Adrenal gland (tissue), 5 donors: ENCODE measurements around the gene UBR3.

Experiments
- CTCF ChIP-seq, 6 experiments: fragments of 450-650 bp in 4 of 6; fragments of 200-600 bp in 2 of 6; sonication (generic) in 1 of 6; IDR thresholded peaks; 1 replicate in 5 of 6; 2 replicates in 1 of 6; pipeline versions ENCODE4 v1.5.1 to v1.8.0; 2016 to 2021; ENCODE audit warnings: antibody characterized with exemption in 6 of 6, mild to moderate bottlenecking in 2 of 6, moderate library complexity in 1 of 6
- POLR2A ChIP-seq, 2 donors: fragments of 450-650 bp; IDR thresholded peaks; one replicate each; pipeline ENCODE4 v1.6.1; 2017; ENCODE audit warnings: antibody characterized with exemption in 2 of 2, mild to moderate bottlenecking in 2 of 2, moderate library complexity in 1 of 2
- donor health status: DM: no; HTN: no; CAD: no.

- TF ChIP-seq CTCF (IDR thresholded peaks at IDR 0.05) (no peak), POLR2A (IDR thresholded peaks at IDR 0.05) (no peak)
These were observed 89.4 kb downstream of the UBR3 start for GRCh38 chr2:169916623-169917022.
